SK-N-SH (cell line): Measurements from ENCODE around the gene ZNF750.

Experiments
- CTCF ChIP-seq: fragments of 200-600 bp; sonication (generic); IDR thresholded peaks from 2 replicates; pipeline ENCODE4 v1.6.1; 2017; ENCODE audit warnings: antibody characterized with exemption, mild to moderate bottlenecking, moderate library complexity
- EZH2phosphoT487 ChIP-seq: fragments of 200-600 bp; sonication (generic); IDR thresholded peaks from 2 replicates; pipeline ENCODE4 v1.6.1; 2017; ENCODE audit warnings: low read depth, mixed run types, mild to moderate bottlenecking, antibody characterized with exemption, moderate library complexity, borderline replicate concordance
- USF2 ChIP-seq: fragments of 150-350 bp; IDR thresholded peaks from 2 replicates; pipeline ENCODE4 v1.6.1; 2017; ENCODE audit warnings: antibody characterized with exemption, low read length, low read depth, borderline replicate concordance

GRCh38 chr17:82813299-82814051, 26.3 kb downstream of the ZNF750 start:
- TF ChIP-seq USF2 (no peak), EZH2phosphoT487 (no peak), CTCF (no peak)
